Osteocyte (in vitro differentiated cells): Measurements from ENCODE around the gene MRPL18. TPM values are rescaled to one million over a fixed set of nuclear protein-coding genes. Genes with fewer than 3 reads are reported as not detected.

Experiments used
- DNase-seq: peaks from one replicate; pipeline ENCODE4 v3.0.0; 2021; ENCODE audit warnings: mixed read lengths; ENCODE audit not compliant: unreplicated experiment; ENCODE audit errors: extremely low spot score
- H3K27ac Mint-ChIP-seq: one replicate; pipeline ENCODE4 v1.8.0; 2021; ENCODE audit warnings: mild to moderate bottlenecking, mixed read lengths; ENCODE audit not compliant: unreplicated experiment
- H3K27me3 Mint-ChIP-seq: one replicate; pipeline ENCODE4 v1.8.0; 2021; ENCODE audit warnings: mixed read lengths; ENCODE audit not compliant: unreplicated experiment
- H3K36me3 Mint-ChIP-seq: one replicate; pipeline ENCODE4 v1.8.0; 2021; ENCODE audit warnings: mixed read lengths; ENCODE audit not compliant: unreplicated experiment
- H3K4me1 Mint-ChIP-seq: one replicate; pipeline ENCODE4 v1.8.0; 2021; ENCODE audit warnings: mixed read lengths; ENCODE audit not compliant: unreplicated experiment
- H3K4me3 Mint-ChIP-seq: one replicate; pipeline ENCODE4 v1.8.0; 2021; ENCODE audit warnings: mild to moderate bottlenecking, moderate library complexity, mixed read lengths; ENCODE audit not compliant: unreplicated experiment
- H3K9me3 Mint-ChIP-seq: one replicate; pipeline ENCODE4 v1.8.0; 2021; ENCODE audit warnings: mixed read lengths; ENCODE audit not compliant: unreplicated experiment
- CTCF ChIP-seq: fragments of 200-600 bp; sonication (generic); IDR thresholded peaks from 2 replicates; pipeline ENCODE4 v1.5.0; 2021; ENCODE audit warnings: antibody characterized with exemption, mild to moderate bottlenecking, moderate library complexity
- total RNA-seq: library from RNA; stranded (reverse); gene quantifications from 2 replicates; pipeline ENCODE4 v1.2.1, GENCODE V29; 2021

Gene MRPL18
- total RNA-seq, 1 donor from 2014 or later: 47.3 TPM

GRCh38 chr6:159761873-159762680 is 28.2 kb upstream of the MRPL18 start, which contains the start of gene ACAT2:
ACAT2 (plus strand) TSS chr6:159762045; CDS start chr6:159762088, 43 bp downstream.
- DNase-seq: peak; percentile 97
- Mint-ChIP-seq H3K27me3 (no peaks in the 10 kb centered on the region), H3K4me1 (peaks cover 25% of the 10 kb centered on the region), H3K9me3 (no peaks in the 10 kb centered on the region), H3K4me3 (peak within 1 kb of the TSS; percentile 92), H3K36me3 (peaks cover 15% of the 10 kb centered on the region), H3K27ac (peak within 1 kb of the TSS; percentile 98)
- TF ChIP-seq CTCF: no peak

GRCh38 chr6:159762681-159763293 is 27.5 kb upstream of the MRPL18 start:
- no peak for TF ChIP-seq CTCF
- peaks cover 25% of the 10 kb centered on the region for H3K4me1 Mint-ChIP-seq
- peaks cover 13% of the 10 kb centered on the region for H3K36me3 Mint-ChIP-seq
- H3K4me3 Mint-ChIP-seq: peak overlapping the region; percentile 92
- no peaks in the 10 kb centered on the region for H3K27me3 Mint-ChIP-seq
- peak overlapping the region; percentile 98 for H3K27ac Mint-ChIP-seq
- H3K9me3 Mint-ChIP-seq: no peaks in the 10 kb centered on the region
- DNase-seq: no peak

- Mint-ChIP-seq H3K36me3 (peaks cover 26% of the 10 kb centered on the region), H3K9me3 (no peaks in the 10 kb centered on the region), H3K4me1 (peaks cover 7% of the 10 kb centered on the region), H3K4me3 (no peak overlapping the region), H3K27me3 (no peaks in the 10 kb centered on the region), H3K27ac (no peak overlapping the region)
- no peak for TF ChIP-seq CTCF
- DNase-seq: no peak
Observed at GRCh38 chr6:159766906-159767305, 23.4 kb upstream of the MRPL18 start.

GRCh38 chr6:159769470-159769869 is 20.8 kb upstream of the MRPL18 start:
- no peak for TF ChIP-seq CTCF
- H3K9me3 Mint-ChIP-seq: no peaks in the 10 kb centered on the region

GRCh38 chr6:159772196-159772595 is 18.1 kb upstream of the MRPL18 start:
- peaks cover 33% of the 10 kb centered on the region for H3K36me3 Mint-ChIP-seq
- H3K9me3 Mint-ChIP-seq: no peaks in the 10 kb centered on the region
- H3K4me3 Mint-ChIP-seq: no peak overlapping the region
- no peak for TF ChIP-seq CTCF
- H3K27me3 Mint-ChIP-seq: no peaks in the 10 kb centered on the region
- DNase-seq: no peak
- no peaks in the 10 kb centered on the region for H3K4me1 Mint-ChIP-seq
- no peak overlapping the region for H3K27ac Mint-ChIP-seq

More at GRCh38 chr6:159769470-159769869, 20.8 kb upstream of the MRPL18 start:
- H3K4me1 Mint-ChIP-seq: no peaks in the 10 kb centered on the region
- DNase-seq: no peak
- H3K27ac Mint-ChIP-seq: no peak overlapping the region
- H3K4me3 Mint-ChIP-seq: no peak overlapping the region
- peaks cover 26% of the 10 kb centered on the region for H3K36me3 Mint-ChIP-seq
- H3K27me3 Mint-ChIP-seq: no peaks in the 10 kb centered on the region
